B cell (primary cell): Measurements from ENCODE around the gene OR10J4. TPM values are rescaled to one million over a fixed set of nuclear protein-coding genes. Genes with fewer than 3 reads are reported as not detected.

Experiments
- ATAC-seq: fragments of 200-7000 bp; cut with Tn5 transposase; one replicate; pipeline ENCODE4 v1.10.0; 2021; ENCODE audit warnings: low read depth, mild to moderate bottlenecking, moderate number of reproducible peaks, moderate library complexity
- CTCF ChIA-PET: fragments of 350-600 bp; sonication (Branson Sonifier 250); formaldehyde crosslinking; loops from one replicate; lab custom pipeline; 2021; ENCODE audit warnings: antibody characterized with exemption, inconsistent platforms; lab: Charles Lee
- POLR2A ChIA-PET: fragments of 350-600 bp; sonication (Branson Sonifier 250); formaldehyde crosslinking; loops from one replicate; lab custom pipeline; 2021; ENCODE audit warnings: antibody characterized with exemption; lab: Charles Lee
- DNase-seq: peaks from one replicate; pipeline ENCODE4 v3.0.0; 2013
- H2AFZ ChIP-seq: 2 replicates; pipeline ENCODE4 v1.6.1; 2012; ENCODE audit warnings: mild to moderate bottlenecking, low read depth, low read length; ENCODE audit not compliant: insufficient read depth, poor library complexity, severe bottlenecking
- H3K27ac ChIP-seq, 2 donors: 1 replicate in 1 of 2; 2 replicates in 1 of 2; pipeline ENCODE4 v1.5.1; 2012 to 2013; ENCODE audit warnings: low read length in 2 of 2, mild to moderate bottlenecking in 2 of 2, moderate library complexity in 1 of 2
- H3K27me3 ChIP-seq, 4 experiments: fragments of 200-600 bp in 1 of 4; sonication (generic) in 1 of 4; replicated peaks in 1 of 4; 1 replicate in 2 of 4; 2 replicates in 2 of 4; pipeline versions ENCODE4 v1.6.1 to v1.7.0; 2013 to 2016; ENCODE audit warnings: low read length in 3 of 4, mild to moderate bottlenecking in 2 of 4, mixed read lengths in 1 of 4, moderate library complexity in 1 of 4; ENCODE audit not compliant: insufficient read depth in 4 of 4, control insufficient read depth in 3 of 4; ENCODE audit errors: control extremely low read depth in 1 of 4
- H3K36me3 ChIP-seq, 2 experiments: replicated peaks in 1 of 2; 1 replicate in 1 of 2; 2 replicates in 1 of 2; pipeline versions ENCODE4 v1.6.1 to v1.7.1; 2013; ENCODE audit warnings: low read length in 1 of 2; ENCODE audit not compliant: insufficient read depth in 2 of 2, control insufficient read depth in 1 of 2; ENCODE audit errors: control extremely low read depth in 1 of 2, extremely low read depth in 1 of 2
- H3K4me1 ChIP-seq, 2 donors: fragments of 200-600 bp in 1 of 2; sonication (generic) in 1 of 2; 1 replicate in 1 of 2; 2 replicates in 1 of 2; pipeline versions ENCODE4 v1.5.1 to v1.6.1; 2013 to 2017; ENCODE audit warnings: low read length in 2 of 2; ENCODE audit not compliant: control insufficient read depth in 2 of 2, insufficient read depth in 2 of 2
- H3K4me2 ChIP-seq: replicated peaks from 2 replicates; pipeline ENCODE3; 2012; ENCODE audit warnings: mild to moderate bottlenecking, low read depth, low read length; ENCODE audit not compliant: poor library complexity, severe bottlenecking
- H3K4me3 ChIP-seq, 5 experiments: fragments of 200-600 bp in 1 of 5; sonication (generic) in 1 of 5; 1 replicate in 3 of 5; 2 replicates in 2 of 5; pipeline versions ENCODE4 v1.5.1 to v1.7.0; 2011 to 2016; ENCODE audit warnings: low read length in 4 of 5, mild to moderate bottlenecking in 4 of 5, low read depth in 2 of 5, control low read depth in 1 of 5, moderate library complexity in 1 of 5; ENCODE audit not compliant: insufficient read depth in 1 of 5; ENCODE audit errors: control extremely low read depth in 1 of 5, extremely low read depth in 1 of 5
- H3K79me2 ChIP-seq: fragments of 200-600 bp; sonication (generic); one replicate; pipeline ENCODE4 v1.6.0; 2016; ENCODE audit warnings: low read length; ENCODE audit not compliant: control insufficient read depth, insufficient read depth
- H3K9ac ChIP-seq: fragments of 200-600 bp; sonication (generic); 2 replicates; pipeline ENCODE4 v1.6.1; 2017; ENCODE audit warnings: mild to moderate bottlenecking, low read length, moderate library complexity
- H3K9me3 ChIP-seq, 3 donors: one replicate each; pipeline versions ENCODE4 v1.6.1 to v1.7.1; 2013; ENCODE audit warnings: low read length in 2 of 3; ENCODE audit not compliant: control insufficient read depth in 2 of 3, insufficient read depth in 1 of 3; ENCODE audit errors: control extremely low read depth in 1 of 3
- H4K20me1 ChIP-seq: 2 replicates; pipeline ENCODE4 v1.6.0; 2012; ENCODE audit warnings: mild to moderate bottlenecking, low read length; ENCODE audit not compliant: insufficient read depth, control insufficient read depth, poor library complexity, severe bottlenecking
- H3K27ac Mint-ChIP-seq: one replicate; pipeline ENCODE4 v1.8.0; 2021; ENCODE audit warnings: mixed read lengths
- H3K27me3 Mint-ChIP-seq: one replicate; pipeline ENCODE4 v1.8.0; 2021; ENCODE audit warnings: mixed read lengths
- H3K4me1 Mint-ChIP-seq: one replicate; pipeline ENCODE4 v1.8.0; 2021; ENCODE audit warnings: mixed read lengths
- H3K4me3 Mint-ChIP-seq: one replicate; pipeline ENCODE4 v1.8.0; 2021; ENCODE audit warnings: mixed read lengths
- H3K9me3 Mint-ChIP-seq: one replicate; pipeline ENCODE4 v1.8.0; 2022; ENCODE audit warnings: mixed read lengths; ENCODE audit not compliant: insufficient read depth
- EZH2 ChIP-seq: IDR thresholded peaks from 2 replicates; pipeline ENCODE4 v1.6.1; 2012; ENCODE audit warnings: borderline replicate concordance, low read depth, mild to moderate bottlenecking, moderate library complexity, low read length; ENCODE audit not compliant: insufficient read depth, poor library complexity, severe bottlenecking
- WGBS: methylation state at CpG from one replicate; pipeline ENCODE4 v1.1.5; 2013; ENCODE audit warnings: missing lambda C conversion rate; ENCODE audit not compliant: insufficient coverage; 5-methylcytosine and 5-hydroxymethylcytosine counted together
- intact Hi-C: fragments of 100-400 bp; cut with micrococcal nuclease; formaldehyde crosslinking; loops from one replicate; pipeline ENCODE4 v1.10.0; 2022
- polyA plus RNA-seq: library from polyadenylated mRNA; depleted of rRNA; stranded (reverse); fragments of >200 nt; gene quantifications from 2 replicates; pipeline ENCODE4 v1.2.3, GENCODE V29; 2012
- total RNA-seq, 2 donors: library from RNA; stranded (reverse); fragments of 120-200 nt in 1 of 2; gene quantifications; 1 replicate in 1 of 2; 2 replicates in 1 of 2; pipeline versions ENCODE4 v1.2.3 to v1.2.4, GENCODE V29; 2013 to 2022
- TF ChIP-seq, protein P1 (sequence below): fragments of 200-600 bp; IDR thresholded peaks from one replicate; pipeline ENCODE4 v1.8.0; 2022; ENCODE audit warnings: antibody characterized with exemption, mild to moderate bottlenecking

OR10J4 gene
- total and polyA plus RNA-seq, 2 donors (not counting 1 experiment from before 2014, with no cell fraction given): not detected

DNA sequence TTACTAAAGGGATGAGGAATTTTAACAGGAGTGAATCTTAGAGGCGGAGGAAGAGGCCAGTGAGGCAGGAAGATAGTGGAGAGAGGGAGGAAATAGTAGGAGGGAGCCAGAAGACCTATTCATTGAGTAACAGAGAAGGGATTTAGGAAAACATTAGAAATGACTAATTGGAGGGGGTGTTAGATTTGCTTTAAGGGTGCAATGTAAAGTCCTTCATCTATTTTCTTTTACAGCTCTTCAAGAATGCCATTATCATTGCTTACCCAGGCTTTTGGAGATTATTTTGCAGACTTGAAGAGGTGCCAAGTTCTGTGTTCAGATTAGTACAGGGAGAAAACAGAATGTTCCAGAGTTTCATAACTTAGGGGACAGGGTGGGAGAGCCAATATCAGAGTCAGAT is 41.3 kb downstream of the OR10J4 start:
- Histone ChIP-seq H4K20me1 (no peaks in the 10 kb centered on the region), H3K27me3 (peaks cover 0 to 6% (median 0%) of the 10 kb centered on the region in 4 experiments), H3K79me2 (no peaks in the 10 kb centered on the region), H3K9me3 (no peaks in the 10 kb centered on the region), H3K27ac (no peak overlapping the region), H3K4me3 (no peak overlapping the region), H3K4me1 (no peaks in the 10 kb centered on the region), H3K9ac (no peak overlapping the region), H3K36me3 (no peaks in the 10 kb centered on the region), H2AFZ (no peak overlapping the region), H3K4me2 (no peak overlapping the region)
- no peak for ATAC-seq
- no peak for DNase-seq
- H3K4me1 Mint-ChIP-seq: no peaks in the 10 kb centered on the region
- POLR2A ChIA-PET: no interaction called here
- H3K4me3 Mint-ChIP-seq: no peak overlapping the region
- CTCF ChIA-PET: no interaction called here
- no peak overlapping the region for H3K27ac Mint-ChIP-seq
- 100% methylated on average over 1 of the region's 1 CpG for WGBS
- intact Hi-C loops: no loop called here
- TF ChIP-seq, protein P1, sequence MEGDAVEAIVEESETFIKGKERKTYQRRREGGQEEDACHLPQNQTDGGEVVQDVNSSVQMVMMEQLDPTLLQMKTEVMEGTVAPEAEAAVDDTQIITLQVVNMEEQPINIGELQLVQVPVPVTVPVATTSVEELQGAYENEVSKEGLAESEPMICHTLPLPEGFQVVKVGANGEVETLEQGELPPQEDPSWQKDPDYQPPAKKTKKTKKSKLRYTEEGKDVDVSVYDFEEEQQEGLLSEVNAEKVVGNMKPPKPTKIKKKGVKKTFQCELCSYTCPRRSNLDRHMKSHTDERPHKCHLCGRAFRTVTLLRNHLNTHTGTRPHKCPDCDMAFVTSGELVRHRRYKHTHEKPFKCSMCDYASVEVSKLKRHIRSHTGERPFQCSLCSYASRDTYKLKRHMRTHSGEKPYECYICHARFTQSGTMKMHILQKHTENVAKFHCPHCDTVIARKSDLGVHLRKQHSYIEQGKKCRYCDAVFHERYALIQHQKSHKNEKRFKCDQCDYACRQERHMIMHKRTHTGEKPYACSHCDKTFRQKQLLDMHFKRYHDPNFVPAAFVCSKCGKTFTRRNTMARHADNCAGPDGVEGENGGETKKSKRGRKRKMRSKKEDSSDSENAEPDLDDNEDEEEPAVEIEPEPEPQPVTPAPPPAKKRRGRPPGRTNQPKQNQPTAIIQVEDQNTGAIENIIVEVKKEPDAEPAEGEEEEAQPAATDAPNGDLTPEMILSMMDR: no peak
- no peak for TF ChIP-seq EZH2
- no peaks in the 10 kb centered on the region for H3K9me3 Mint-ChIP-seq
- H3K27me3 Mint-ChIP-seq: peaks cover 4% of the 10 kb centered on the region

DNA sequence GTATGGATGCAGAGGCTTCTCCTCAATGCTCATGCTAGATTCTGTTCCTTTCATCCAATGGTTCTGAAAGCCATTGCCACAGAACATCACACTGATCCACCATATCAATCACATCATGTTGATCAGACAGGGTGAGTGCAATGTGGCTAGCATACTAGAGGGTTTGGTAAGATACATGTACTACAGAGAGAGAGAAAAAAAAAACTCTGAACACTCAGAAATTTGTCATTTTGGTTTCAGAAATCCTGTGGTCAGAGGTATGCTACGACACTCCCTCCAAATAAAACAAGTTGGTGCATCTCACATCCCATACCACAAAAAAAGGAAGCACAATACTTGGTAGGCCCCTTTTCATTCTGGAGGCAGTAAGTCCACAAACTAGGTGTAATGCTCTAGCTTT is 42.9 kb downstream of the OR10J4 start:
- Histone ChIP-seq H2AFZ (no peak overlapping the region), H3K9ac (no peak overlapping the region), H4K20me1 (no peaks in the 10 kb centered on the region), H3K4me2 (no peak overlapping the region), H3K4me1 (no peaks in the 10 kb centered on the region), H3K79me2 (no peaks in the 10 kb centered on the region), H3K27me3 (peaks cover 0 to 6% (median 0%) of the 10 kb centered on the region in 4 experiments), H3K36me3 (no peaks in the 10 kb centered on the region), H3K27ac (no peak overlapping the region), H3K9me3 (no peaks in the 10 kb centered on the region), H3K4me3 (no peak overlapping the region)
- DNase-seq (no peak), ATAC-seq (no peak)
- Mint-ChIP-seq H3K27ac (no peak overlapping the region), H3K4me3 (no peak overlapping the region), H3K9me3 (no peaks in the 10 kb centered on the region), H3K27me3 (no peaks in the 10 kb centered on the region), H3K4me1 (no peaks in the 10 kb centered on the region)
- CTCF ChIA-PET: no interaction called here
- TF ChIP-seq, protein P1: no peak
- TF ChIP-seq EZH2: no peak
- 33% methylated on average over 1 of the region's 1 CpG for WGBS
- intact Hi-C loops: no loop called here
- POLR2A ChIA-PET: no interaction called here

Other genes starting within 250 kb of the OR10J4 start
- gene ACKR1, start 227.3 kb upstream of the OR10J4 start, total RNA-seq: not detected in 2 replicates
- gene ACKR1, start 227.3 kb upstream of the OR10J4 start, polyA plus RNA-seq: 0.04 and 0.19 TPM in 2 replicates
- gene FCER1A, start 129.9 kb upstream of the OR10J4 start, total RNA-seq: not detected in 2 replicates
- 0.66 and 0.69 TPM in 2 replicates for gene FCER1A, start 129.9 kb upstream of the OR10J4 start, polyA plus RNA-seq
- not detected in 2 replicates for gene OR10J1, start 7.5 kb downstream of the OR10J4 start, total RNA-seq
- not detected in 2 replicates for gene OR10J1, start 7.5 kb downstream of the OR10J4 start, polyA plus RNA-seq
- not detected in 2 replicates for gene OR10J5, start 103.8 kb downstream of the OR10J4 start, total RNA-seq
- gene OR10J5, start 103.8 kb downstream of the OR10J4 start, polyA plus RNA-seq: not detected in 2 replicates
- not detected in 2 replicates for gene APCS, start 155.6 kb downstream of the OR10J4 start, total RNA-seq
- not detected in 2 replicates for gene APCS, start 155.6 kb downstream of the OR10J4 start, polyA plus RNA-seq